Measurements from ENCODE around the gene SYNRG. TPM values are rescaled to one million over a fixed set of nuclear protein-coding genes. Genes with fewer than 3 reads are reported as not detected.

Gene SYNRG
- polyA plus RNA-seq, 1 of the 3 experiments (the other 2 are of a cell fraction) = 8.9 TPM

DNA sequence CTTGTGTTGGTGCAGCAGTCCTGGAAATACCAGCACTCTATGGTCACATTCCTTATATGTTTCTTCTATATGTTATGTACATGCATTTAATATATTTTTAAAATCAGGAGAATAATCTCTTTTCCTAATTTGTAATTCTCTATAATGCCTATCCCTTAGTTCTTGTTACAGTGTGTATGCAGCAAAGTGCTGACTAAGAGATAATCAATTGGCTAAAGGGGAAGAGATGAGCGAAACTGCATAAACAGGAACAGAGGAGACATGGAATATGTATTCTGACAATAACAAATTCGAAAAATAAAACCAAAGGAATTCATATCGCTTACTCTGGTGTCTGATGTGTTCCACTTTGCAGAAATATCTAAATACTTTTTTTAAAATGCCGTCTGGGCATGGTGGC, 41.7 kb downstream of the SYNRG start:
- Histone ChIP-seq H3K27ac (ENCODE audit: low read depth in 2 of 2, low read length in 1 of 2) (no peak overlapping the region), H3K4me2 (no peak overlapping the region), H3K9me2 (no peaks in the 10 kb centered on the region), H3K9ac (no peak overlapping the region), H3K4me1 (ENCODE audit: control insufficient read depth in 1 of 2, insufficient read depth in 2 of 2, low read depth in 1 of 2, low read length in 1 of 2) (no peaks in the 10 kb centered on the region; a peak in 1 of 4 replicates), H3F3A (replicated peaks; ENCODE audit: insufficient read depth) (peaks cover 7% of the 10 kb centered on the region), H2AFZ (ENCODE audit: low read depth) (no peak overlapping the region), H3K36me3 (replicated peaks in 1 of 2; ENCODE audit: control insufficient read depth in 1 of 2, insufficient read depth in 2 of 2, low read length in 1 of 2) (peaks cover 43 to 72% of the 10 kb centered on the region in 2 experiments), H3K9me3 (no peaks in the 10 kb centered on the region), H3K4me3 (ENCODE audit: low read depth in 2 of 2, low read length in 1 of 2) (no peak overlapping the region), H4K20me1 (ENCODE audit: insufficient read depth) (no peaks in the 10 kb centered on the region), H3K79me2 (ENCODE audit: insufficient read depth) (no peaks in the 10 kb centered on the region; the same call in 1 of the 2 replicates), H3K27me3 (ENCODE audit: insufficient read depth) (no peaks in the 10 kb centered on the region)
- 90% methylated on average over 4 of the region's 4 CpGs for WGBS (ENCODE audit: low lambda C conversion rate)
- DNase-seq = no peak
- POLR2A ChIA-PET = no interaction called here
- CTCF ChIA-PET = interaction anchor here (1.6 to 4.1 kb wide), 2 partner anchors 41 to 51 kb away, joined by 3 to 44 read pairs; no protein-coding TSS in a partner anchor
- TF ChIP-seq ELF1 (IDR thresholded peaks at IDR 0.05) (no peak), CHD2 (IDR thresholded peaks at IDR 0.05; ENCODE audit: low read length, partially characterized antibody) (no peak), RFX5 (IDR thresholded peaks at IDR 0.05; ENCODE audit: low read length) (no peak), FOXJ3 (CRISPR knock-in tag; IDR thresholded peaks at IDR 0.05) (no peak), MEF2A (IDR thresholded peaks at IDR 0.05; ENCODE audit: borderline replicate concordance, low read depth) (no peak), RXRA (IDR thresholded peaks at IDR 0.05; ENCODE audit: borderline replicate concordance, low read depth) (no peak), FOSL2 (IDR thresholded peaks at IDR 0.05; ENCODE audit: borderline replicate concordance, low read depth) (no peak), EP300 (IDR thresholded peaks at IDR 0.05; ENCODE audit: borderline replicate concordance in 1 of 2, low read depth in 1 of 2, low read length in 1 of 2) (no peak), YY1 (IDR thresholded peaks at IDR 0.05; ENCODE audit: low read depth) (no peak), TAF1 (IDR thresholded peaks at IDR 0.05; ENCODE audit: borderline replicate concordance, low read depth, low read length) (no peak), NFIC (IDR thresholded peaks at IDR 0.05; ENCODE audit: borderline replicate concordance) (no peak), JUND (IDR thresholded peaks at IDR 0.05) (no peak), RAD21 (IDR thresholded peaks at IDR 0.05; ENCODE audit: low read length) (no peak), GABPA (IDR thresholded peaks at IDR 0.05; ENCODE audit: low read depth) (no peak), SIN3A (IDR thresholded peaks at IDR 0.05; ENCODE audit: borderline replicate concordance, low read depth, low read length) (no peak), MXI1 (IDR thresholded peaks at IDR 0.05; ENCODE audit: low read depth, low read length) (no peak), EZH2phosphoT487 (IDR thresholded peaks at IDR 0.05; ENCODE audit: borderline replicate concordance, low read depth) (no peak)
- TF ChIP-seq, protein P1, sequence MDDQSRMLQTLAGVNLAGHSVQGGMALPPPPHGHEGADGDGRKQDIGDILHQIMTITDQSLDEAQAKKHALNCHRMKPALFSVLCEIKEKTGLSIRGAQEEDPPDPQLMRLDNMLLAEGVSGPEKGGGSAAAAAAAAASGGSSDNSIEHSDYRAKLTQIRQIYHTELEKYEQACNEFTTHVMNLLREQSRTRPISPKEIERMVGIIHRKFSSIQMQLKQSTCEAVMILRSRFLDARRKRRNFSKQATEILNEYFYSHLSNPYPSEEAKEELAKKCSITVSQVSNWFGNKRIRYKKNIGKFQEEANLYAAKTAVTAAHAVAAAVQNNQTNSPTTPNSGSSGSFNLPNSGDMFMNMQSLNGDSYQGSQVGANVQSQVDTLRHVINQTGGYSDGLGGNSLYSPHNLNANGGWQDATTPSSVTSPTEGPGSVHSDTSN (IDR thresholded peaks at IDR 0.05) = no peak
- TF ChIP-seq, protein P2, sequence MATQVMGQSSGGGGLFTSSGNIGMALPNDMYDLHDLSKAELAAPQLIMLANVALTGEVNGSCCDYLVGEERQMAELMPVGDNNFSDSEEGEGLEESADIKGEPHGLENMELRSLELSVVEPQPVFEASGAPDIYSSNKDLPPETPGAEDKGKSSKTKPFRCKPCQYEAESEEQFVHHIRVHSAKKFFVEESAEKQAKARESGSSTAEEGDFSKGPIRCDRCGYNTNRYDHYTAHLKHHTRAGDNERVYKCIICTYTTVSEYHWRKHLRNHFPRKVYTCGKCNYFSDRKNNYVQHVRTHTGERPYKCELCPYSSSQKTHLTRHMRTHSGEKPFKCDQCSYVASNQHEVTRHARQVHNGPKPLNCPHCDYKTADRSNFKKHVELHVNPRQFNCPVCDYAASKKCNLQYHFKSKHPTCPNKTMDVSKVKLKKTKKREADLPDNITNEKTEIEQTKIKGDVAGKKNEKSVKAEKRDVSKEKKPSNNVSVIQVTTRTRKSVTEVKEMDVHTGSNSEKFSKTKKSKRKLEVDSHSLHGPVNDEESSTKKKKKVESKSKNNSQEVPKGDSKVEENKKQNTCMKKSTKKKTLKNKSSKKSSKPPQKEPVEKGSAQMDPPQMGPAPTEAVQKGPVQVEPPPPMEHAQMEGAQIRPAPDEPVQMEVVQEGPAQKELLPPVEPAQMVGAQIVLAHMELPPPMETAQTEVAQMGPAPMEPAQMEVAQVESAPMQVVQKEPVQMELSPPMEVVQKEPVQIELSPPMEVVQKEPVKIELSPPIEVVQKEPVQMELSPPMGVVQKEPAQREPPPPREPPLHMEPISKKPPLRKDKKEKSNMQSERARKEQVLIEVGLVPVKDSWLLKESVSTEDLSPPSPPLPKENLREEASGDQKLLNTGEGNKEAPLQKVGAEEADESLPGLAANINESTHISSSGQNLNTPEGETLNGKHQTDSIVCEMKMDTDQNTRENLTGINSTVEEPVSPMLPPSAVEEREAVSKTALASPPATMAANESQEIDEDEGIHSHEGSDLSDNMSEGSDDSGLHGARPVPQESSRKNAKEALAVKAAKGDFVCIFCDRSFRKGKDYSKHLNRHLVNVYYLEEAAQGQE (IDR thresholded peaks at IDR 0.05; ENCODE audit: low read depth, low read length) = no peak
- TF ChIP-seq, protein P3, sequence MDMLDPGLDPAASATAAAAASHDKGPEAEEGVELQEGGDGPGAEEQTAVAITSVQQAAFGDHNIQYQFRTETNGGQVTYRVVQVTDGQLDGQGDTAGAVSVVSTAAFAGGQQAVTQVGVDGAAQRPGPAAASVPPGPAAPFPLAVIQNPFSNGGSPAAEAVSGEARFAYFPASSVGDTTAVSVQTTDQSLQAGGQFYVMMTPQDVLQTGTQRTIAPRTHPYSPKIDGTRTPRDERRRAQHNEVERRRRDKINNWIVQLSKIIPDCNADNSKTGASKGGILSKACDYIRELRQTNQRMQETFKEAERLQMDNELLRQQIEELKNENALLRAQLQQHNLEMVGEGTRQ (IDR thresholded peaks at IDR 0.05; ENCODE audit: borderline replicate concordance, low read depth, low read length) = no peak

Data from SK-N-SH (cell line).